ENCODE measurements around the gene UQCRC1. TPM values are rescaled to one million over a fixed set of nuclear protein-coding genes. Genes with fewer than 3 reads are reported as not detected.

UQCRC1 gene
- total RNA-seq, 1 donor from 2014 or later = 240 TPM

GRCh38 chr3:48619541-48620524, 10.4 kb upstream of the UQCRC1 start:
- Histone ChIP-seq H2AFZ (replicated peaks) (no peak overlapping the region), H3K79me2 (ENCODE audit: low read depth) (no peaks in the 10 kb centered on the region), H3K27ac (peak overlapping the region; percentile 13), H3F3A (ENCODE audit: low read depth) (peaks cover 3% of the 10 kb centered on the region), H3K4me2 (no peak overlapping the region), H3K4me1 (no peaks in the 10 kb centered on the region), H4K20me1 (ENCODE audit: low read depth) (no peaks in the 10 kb centered on the region), H3K9ac (no peak overlapping the region), H3K4me3 (no peak overlapping the region), H3K9me3 (ENCODE audit: low read depth) (no peaks in the 10 kb centered on the region), H3K36me3 (no peaks in the 10 kb centered on the region), H3K27me3 (no peaks in the 10 kb centered on the region)
- H3K4me1 Mint-ChIP-seq = peaks cover 6% of the 10 kb centered on the region
- DNase-seq (ENCODE audit: low spot score) = peak; percentile 58
- H3K27ac Mint-ChIP-seq = no peak overlapping the region
- peaks cover 9% of the 10 kb centered on the region for H3K9me3 Mint-ChIP-seq
- H3K27me3 Mint-ChIP-seq (ENCODE audit: insufficient read depth, low read depth) = peaks cover 4% of the 10 kb centered on the region
- H3K36me3 Mint-ChIP-seq = peaks cover 24% of the 10 kb centered on the region
- TF ChIP-seq EZH2phosphoT487 (IDR thresholded peaks at IDR 0.05) (no peak), EZH2 (IDR thresholded peaks at IDR 0.05) (no peak)
- TF ChIP-seq, protein P1, sequence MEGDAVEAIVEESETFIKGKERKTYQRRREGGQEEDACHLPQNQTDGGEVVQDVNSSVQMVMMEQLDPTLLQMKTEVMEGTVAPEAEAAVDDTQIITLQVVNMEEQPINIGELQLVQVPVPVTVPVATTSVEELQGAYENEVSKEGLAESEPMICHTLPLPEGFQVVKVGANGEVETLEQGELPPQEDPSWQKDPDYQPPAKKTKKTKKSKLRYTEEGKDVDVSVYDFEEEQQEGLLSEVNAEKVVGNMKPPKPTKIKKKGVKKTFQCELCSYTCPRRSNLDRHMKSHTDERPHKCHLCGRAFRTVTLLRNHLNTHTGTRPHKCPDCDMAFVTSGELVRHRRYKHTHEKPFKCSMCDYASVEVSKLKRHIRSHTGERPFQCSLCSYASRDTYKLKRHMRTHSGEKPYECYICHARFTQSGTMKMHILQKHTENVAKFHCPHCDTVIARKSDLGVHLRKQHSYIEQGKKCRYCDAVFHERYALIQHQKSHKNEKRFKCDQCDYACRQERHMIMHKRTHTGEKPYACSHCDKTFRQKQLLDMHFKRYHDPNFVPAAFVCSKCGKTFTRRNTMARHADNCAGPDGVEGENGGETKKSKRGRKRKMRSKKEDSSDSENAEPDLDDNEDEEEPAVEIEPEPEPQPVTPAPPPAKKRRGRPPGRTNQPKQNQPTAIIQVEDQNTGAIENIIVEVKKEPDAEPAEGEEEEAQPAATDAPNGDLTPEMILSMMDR (IDR thresholded peaks at IDR 0.05) = no peak
- no peak overlapping the region for H3K4me3 Mint-ChIP-seq

DNA sequence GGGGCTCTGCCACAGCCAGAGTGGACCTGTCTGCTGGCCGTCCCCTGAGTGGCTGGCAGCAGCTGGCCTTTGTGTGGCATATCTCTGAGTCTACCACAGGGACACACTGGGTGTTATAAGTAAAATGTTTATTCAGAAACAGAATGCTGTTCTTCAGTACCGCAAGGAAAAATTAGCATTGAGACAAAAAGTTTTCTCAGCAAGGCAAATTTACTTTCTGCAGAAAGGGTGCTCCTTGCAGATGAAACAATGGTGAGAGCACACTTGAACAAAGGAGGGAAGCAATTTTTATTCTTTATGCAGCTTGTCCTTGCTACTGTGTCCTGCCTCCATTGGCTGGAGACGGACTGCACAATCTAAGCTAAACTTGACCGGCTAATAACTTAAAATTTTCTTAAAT, 8.1 kb upstream of the UQCRC1 start:
- Histone ChIP-seq H3K27me3 (no peaks in the 10 kb centered on the region), H3K36me3 (no peaks in the 10 kb centered on the region), H3K4me3 (no peak overlapping the region), H3K4me1 (no peaks in the 10 kb centered on the region), H3K4me2 (no peak overlapping the region), H3K9me3 (ENCODE audit: low read depth) (no peaks in the 10 kb centered on the region), H3K9ac (no peak overlapping the region), H3K27ac (no peak overlapping the region), H4K20me1 (ENCODE audit: low read depth) (no peaks in the 10 kb centered on the region), H3F3A (ENCODE audit: low read depth) (no peaks in the 10 kb centered on the region), H2AFZ (replicated peaks) (no peak overlapping the region), H3K79me2 (ENCODE audit: low read depth) (no peaks in the 10 kb centered on the region)
- H3K27ac Mint-ChIP-seq = no peak overlapping the region
- H3K4me1 Mint-ChIP-seq = no peaks in the 10 kb centered on the region
- H3K27me3 Mint-ChIP-seq (ENCODE audit: insufficient read depth, low read depth) = peaks cover 8% of the 10 kb centered on the region
- DNase-seq (ENCODE audit: low spot score) = no peak
- peaks cover 24% of the 10 kb centered on the region for H3K36me3 Mint-ChIP-seq
- H3K4me3 Mint-ChIP-seq = no peak overlapping the region
- no peak for TF ChIP-seq EZH2 (IDR thresholded peaks at IDR 0.05)
- TF ChIP-seq, protein P1 (IDR thresholded peaks at IDR 0.05) = no peak
- TF ChIP-seq EZH2phosphoT487 (IDR thresholded peaks at IDR 0.05) = no peak
- H3K9me3 Mint-ChIP-seq = peaks cover 9% of the 10 kb centered on the region

DNA sequence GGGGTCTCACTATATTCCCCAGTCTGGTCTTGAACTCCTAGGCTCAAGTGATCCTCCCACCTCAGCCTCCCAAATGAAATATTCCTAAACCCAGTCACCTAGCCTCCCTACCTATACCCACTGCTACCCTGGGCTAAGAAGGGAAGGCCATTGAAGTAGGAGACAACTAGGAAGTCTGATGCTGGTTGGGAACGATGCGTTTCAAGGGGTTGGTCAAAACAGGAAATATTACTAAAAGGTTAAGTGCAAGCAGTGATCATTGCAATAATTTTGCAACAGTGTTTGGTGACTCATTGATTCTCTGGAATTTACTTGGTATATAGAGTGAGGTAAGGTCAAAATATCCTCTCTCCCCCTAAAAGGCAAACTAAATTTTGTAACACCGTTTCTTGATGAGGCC, 4.6 kb upstream of the UQCRC1 start:
- no peak overlapping the region for H3K4me2 ChIP-seq

More for the DNA sequence above, 4.6 kb upstream of the UQCRC1 start:
- H3K4me1 ChIP-seq = peaks cover 4% of the 10 kb centered on the region
- H3K79me2 ChIP-seq (ENCODE audit: low read depth) = peaks cover 19% of the 10 kb centered on the region
- no peaks in the 10 kb centered on the region for H3K27me3 ChIP-seq
- H3K4me1 Mint-ChIP-seq = peaks cover 3% of the 10 kb centered on the region
- H2AFZ ChIP-seq (replicated peaks) = no peak overlapping the region
- peaks cover 9% of the 10 kb centered on the region for H3K9me3 Mint-ChIP-seq
- no peaks in the 10 kb centered on the region for H3K36me3 ChIP-seq
- peaks cover 21% of the 10 kb centered on the region for H3K36me3 Mint-ChIP-seq
- no peaks in the 10 kb centered on the region for H4K20me1 ChIP-seq (ENCODE audit: low read depth)
- no peak overlapping the region for H3K9ac ChIP-seq
- no peak overlapping the region for H3K4me3 Mint-ChIP-seq
- DNase-seq (ENCODE audit: low spot score) = no peak
- H3K9me3 ChIP-seq (ENCODE audit: low read depth) = no peaks in the 10 kb centered on the region
- H3K27ac Mint-ChIP-seq = no peak overlapping the region
- H3K27me3 Mint-ChIP-seq (ENCODE audit: insufficient read depth, low read depth) = peaks cover 7% of the 10 kb centered on the region
- H3K27ac ChIP-seq = no peak overlapping the region
- TF ChIP-seq EZH2 (IDR thresholded peaks at IDR 0.05) = no peak
- TF ChIP-seq, protein P1 (IDR thresholded peaks at IDR 0.05) = no peak
- no peak for TF ChIP-seq EZH2phosphoT487 (IDR thresholded peaks at IDR 0.05)
- H3K4me3 ChIP-seq = no peak overlapping the region
- peaks cover 16% of the 10 kb centered on the region for H3F3A ChIP-seq (ENCODE audit: low read depth)
